ENCODE results near the gene PFKP.

Gene PFKP

DNA sequence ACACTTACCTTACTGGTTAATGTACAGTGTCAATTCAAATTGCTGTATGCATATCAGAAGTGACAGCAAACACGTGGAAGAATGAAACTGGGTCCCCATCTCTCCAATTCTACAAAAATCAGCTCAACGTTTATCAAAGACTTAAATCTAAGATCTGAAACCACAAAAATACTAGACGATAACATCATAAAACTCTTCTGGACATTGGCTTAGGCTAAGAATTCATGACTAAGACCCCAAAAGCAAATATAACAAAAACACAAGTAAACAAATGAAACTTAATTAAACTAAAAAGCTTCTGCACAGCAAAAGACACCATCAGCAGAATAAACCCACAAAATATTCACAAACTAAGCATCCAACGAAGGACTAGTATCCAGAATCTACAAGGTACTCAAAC, 35.9 kb upstream of the PFKP start:
- Histone ChIP-seq H3K27me3 (ENCODE audit: insufficient read depth, poor library complexity, severe bottlenecking) (no peaks in the 10 kb centered on the region), H3K4me3 (replicated peaks; ENCODE audit: insufficient read depth, low read length) (no peak overlapping the region), H3K27ac (replicated peaks) (no peak overlapping the region)
- TF ChIP-seq, protein P1, sequence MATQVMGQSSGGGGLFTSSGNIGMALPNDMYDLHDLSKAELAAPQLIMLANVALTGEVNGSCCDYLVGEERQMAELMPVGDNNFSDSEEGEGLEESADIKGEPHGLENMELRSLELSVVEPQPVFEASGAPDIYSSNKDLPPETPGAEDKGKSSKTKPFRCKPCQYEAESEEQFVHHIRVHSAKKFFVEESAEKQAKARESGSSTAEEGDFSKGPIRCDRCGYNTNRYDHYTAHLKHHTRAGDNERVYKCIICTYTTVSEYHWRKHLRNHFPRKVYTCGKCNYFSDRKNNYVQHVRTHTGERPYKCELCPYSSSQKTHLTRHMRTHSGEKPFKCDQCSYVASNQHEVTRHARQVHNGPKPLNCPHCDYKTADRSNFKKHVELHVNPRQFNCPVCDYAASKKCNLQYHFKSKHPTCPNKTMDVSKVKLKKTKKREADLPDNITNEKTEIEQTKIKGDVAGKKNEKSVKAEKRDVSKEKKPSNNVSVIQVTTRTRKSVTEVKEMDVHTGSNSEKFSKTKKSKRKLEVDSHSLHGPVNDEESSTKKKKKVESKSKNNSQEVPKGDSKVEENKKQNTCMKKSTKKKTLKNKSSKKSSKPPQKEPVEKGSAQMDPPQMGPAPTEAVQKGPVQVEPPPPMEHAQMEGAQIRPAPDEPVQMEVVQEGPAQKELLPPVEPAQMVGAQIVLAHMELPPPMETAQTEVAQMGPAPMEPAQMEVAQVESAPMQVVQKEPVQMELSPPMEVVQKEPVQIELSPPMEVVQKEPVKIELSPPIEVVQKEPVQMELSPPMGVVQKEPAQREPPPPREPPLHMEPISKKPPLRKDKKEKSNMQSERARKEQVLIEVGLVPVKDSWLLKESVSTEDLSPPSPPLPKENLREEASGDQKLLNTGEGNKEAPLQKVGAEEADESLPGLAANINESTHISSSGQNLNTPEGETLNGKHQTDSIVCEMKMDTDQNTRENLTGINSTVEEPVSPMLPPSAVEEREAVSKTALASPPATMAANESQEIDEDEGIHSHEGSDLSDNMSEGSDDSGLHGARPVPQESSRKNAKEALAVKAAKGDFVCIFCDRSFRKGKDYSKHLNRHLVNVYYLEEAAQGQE (IDR thresholded peaks at IDR 0.05; ENCODE audit: insufficient replicate concordance, low read depth): no peak
- TF ChIP-seq POLR2AphosphoS5 (IDR thresholded peaks at IDR 0.05; ENCODE audit: low read depth) (no peak), GABPA (IDR thresholded peaks at IDR 0.05; ENCODE audit: low read depth) (no peak), SPI1 (IDR thresholded peaks at IDR 0.05; ENCODE audit: borderline replicate concordance, low read depth) (no peak)
- TF ChIP-seq, protein P2, sequence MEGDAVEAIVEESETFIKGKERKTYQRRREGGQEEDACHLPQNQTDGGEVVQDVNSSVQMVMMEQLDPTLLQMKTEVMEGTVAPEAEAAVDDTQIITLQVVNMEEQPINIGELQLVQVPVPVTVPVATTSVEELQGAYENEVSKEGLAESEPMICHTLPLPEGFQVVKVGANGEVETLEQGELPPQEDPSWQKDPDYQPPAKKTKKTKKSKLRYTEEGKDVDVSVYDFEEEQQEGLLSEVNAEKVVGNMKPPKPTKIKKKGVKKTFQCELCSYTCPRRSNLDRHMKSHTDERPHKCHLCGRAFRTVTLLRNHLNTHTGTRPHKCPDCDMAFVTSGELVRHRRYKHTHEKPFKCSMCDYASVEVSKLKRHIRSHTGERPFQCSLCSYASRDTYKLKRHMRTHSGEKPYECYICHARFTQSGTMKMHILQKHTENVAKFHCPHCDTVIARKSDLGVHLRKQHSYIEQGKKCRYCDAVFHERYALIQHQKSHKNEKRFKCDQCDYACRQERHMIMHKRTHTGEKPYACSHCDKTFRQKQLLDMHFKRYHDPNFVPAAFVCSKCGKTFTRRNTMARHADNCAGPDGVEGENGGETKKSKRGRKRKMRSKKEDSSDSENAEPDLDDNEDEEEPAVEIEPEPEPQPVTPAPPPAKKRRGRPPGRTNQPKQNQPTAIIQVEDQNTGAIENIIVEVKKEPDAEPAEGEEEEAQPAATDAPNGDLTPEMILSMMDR (IDR thresholded peaks at IDR 0.05; ENCODE audit: insufficient read depth, low read length): no peak
- DNase-seq (ENCODE audit: low read depth in 1 of 2, low spot score in 1 of 2): no peak

- no peak overlapping the region for H3K27ac ChIP-seq (replicated peaks)
- TF ChIP-seq, protein P2 (IDR thresholded peaks at IDR 0.05; ENCODE audit: insufficient read depth, low read length): no peak
- TF ChIP-seq, protein P1 (IDR thresholded peaks at IDR 0.05; ENCODE audit: insufficient replicate concordance, low read depth): no peak
- TF ChIP-seq SPI1 (IDR thresholded peaks at IDR 0.05; ENCODE audit: borderline replicate concordance, low read depth): no peak
- no peak for TF ChIP-seq POLR2AphosphoS5 (IDR thresholded peaks at IDR 0.05; ENCODE audit: low read depth)
- TF ChIP-seq GABPA (IDR thresholded peaks at IDR 0.05; ENCODE audit: low read depth): no peak
- no peak for DNase-seq (ENCODE audit: low read depth in 1 of 2, low spot score in 1 of 2)
- H3K27me3 ChIP-seq (ENCODE audit: insufficient read depth, poor library complexity, severe bottlenecking): no peaks in the 10 kb centered on the region
- H3K4me3 ChIP-seq (replicated peaks; ENCODE audit: insufficient read depth, low read length): no peak overlapping the region
These were observed 33.4 kb upstream of the PFKP start for GRCh38 chr10:3033925-3034324.

GRCh38 chr10:3034616-3035015, 32.7 kb upstream of the PFKP start:
- Histone ChIP-seq H3K27ac (replicated peaks) (no peak overlapping the region), H3K27me3 (ENCODE audit: insufficient read depth, poor library complexity, severe bottlenecking) (no peaks in the 10 kb centered on the region), H3K4me3 (replicated peaks; ENCODE audit: insufficient read depth, low read length) (no peak overlapping the region)
- TF ChIP-seq, protein P2 (IDR thresholded peaks at IDR 0.05; ENCODE audit: insufficient read depth, low read length): no peak
- TF ChIP-seq GABPA (IDR thresholded peaks at IDR 0.05; ENCODE audit: low read depth) (no peak), SPI1 (IDR thresholded peaks at IDR 0.05; ENCODE audit: borderline replicate concordance, low read depth) (no peak), POLR2AphosphoS5 (IDR thresholded peaks at IDR 0.05; ENCODE audit: low read depth) (no peak)
- TF ChIP-seq, protein P1 (IDR thresholded peaks at IDR 0.05; ENCODE audit: insufficient replicate concordance, low read depth): no peak
- DNase-seq (ENCODE audit: low read depth in 1 of 2, low spot score in 1 of 2): no peak

All from HL-60 (cell line).